ENCODE results near the gene ASCC1.
A peak's percentile ranks its signal among the peaks of the same experiment; 100 is the strongest.
"Not testable (repeated sequence)": the region's sequence is repeated elsewhere in the genome, so short reads cannot be mapped to it uniquely, and the experiment has no call there.

The ASCC1 gene

DNA sequence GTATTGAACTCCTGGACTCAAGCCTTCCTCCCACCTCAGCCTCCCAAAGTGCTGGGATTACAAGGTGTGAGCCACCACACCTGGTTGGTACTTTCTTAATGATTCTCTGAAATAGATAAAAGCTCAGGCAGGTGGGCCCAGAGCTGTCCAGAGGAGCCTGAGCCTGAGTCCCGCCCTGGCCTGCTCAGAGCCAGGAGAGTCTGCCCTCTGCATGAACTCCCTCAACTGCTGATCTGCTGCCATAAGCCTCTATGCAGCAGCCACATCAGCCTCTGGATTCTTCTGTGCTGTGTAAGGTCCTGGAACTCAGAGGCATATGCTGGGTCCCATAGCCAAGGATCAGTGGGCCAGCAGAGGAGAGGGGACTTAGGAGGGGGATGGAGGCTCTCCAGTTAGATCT lies 34.6 kb upstream of the ASCC1 start:
- no peak for TF ChIP-seq CTCF (IDR thresholded peaks at IDR 0.05; ENCODE audit: insufficient read depth, low read length, poor library complexity, severe bottlenecking)
- no peak for DNase-seq (ENCODE audit: extremely low read depth, insufficient read length)
- no peaks in the 10 kb centered on the region for H3K36me3 ChIP-seq (ENCODE audit: control insufficient read depth, insufficient read depth, low read length)
- no peaks in the 10 kb centered on the region for H3K27me3 ChIP-seq (replicated peaks; ENCODE audit: control insufficient read depth, insufficient read depth, low read length)
- no peak overlapping the region for H3K4me3 ChIP-seq (replicated peaks; ENCODE audit: low read depth, low read length)

DNA sequence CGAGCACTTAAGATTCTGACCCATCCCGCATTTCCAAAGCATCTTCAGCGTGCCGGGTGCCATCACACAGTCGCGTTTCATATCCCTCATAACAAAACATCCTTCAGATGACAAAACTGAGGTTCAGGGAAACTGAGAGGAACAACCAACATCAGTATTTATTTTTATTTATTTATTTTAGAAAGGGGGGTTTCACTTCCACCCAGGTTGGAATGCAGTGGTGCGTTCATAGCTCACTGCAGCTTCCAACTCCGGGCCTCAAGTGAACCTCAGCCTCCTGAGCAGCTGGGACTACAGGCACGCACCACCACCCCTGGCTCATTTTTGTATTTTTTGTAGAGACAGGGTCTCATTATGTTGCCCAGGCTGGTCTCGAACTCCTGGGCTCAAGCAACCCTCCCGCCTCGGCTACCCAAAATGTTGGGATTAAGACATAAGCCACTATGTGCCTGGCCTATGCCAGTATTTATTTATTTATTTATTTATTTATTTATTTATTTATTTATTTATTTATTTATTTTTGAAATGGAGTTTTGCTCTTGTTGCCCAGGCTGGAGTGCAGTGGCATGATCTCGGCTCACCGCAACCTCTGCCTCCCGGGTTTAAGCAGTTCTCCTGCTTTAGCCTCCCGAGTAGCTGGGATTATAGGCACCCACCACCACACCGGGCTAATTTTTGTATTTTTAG lies 33.2 kb upstream of the ASCC1 start:
- not testable (repeated sequence) for H3K36me3 ChIP-seq (ENCODE audit: control insufficient read depth, insufficient read depth, low read length); H3K27me3 ChIP-seq (replicated peaks; ENCODE audit: control insufficient read depth, insufficient read depth, low read length); DNase-seq (ENCODE audit: extremely low read depth, insufficient read length)
- H3K4me3 ChIP-seq (replicated peaks; ENCODE audit: low read depth, low read length), result peak overlapping the region; percentile 36

GRCh38 chr10:72248468-72249151 lies 32.5 kb upstream of the ASCC1 start:
- no peak for TF ChIP-seq CTCF (IDR thresholded peaks at IDR 0.05; ENCODE audit: insufficient read depth, low read length, poor library complexity, severe bottlenecking)
- H3K27me3 ChIP-seq (replicated peaks; ENCODE audit: control insufficient read depth, insufficient read depth, low read length), result no peaks in the 10 kb centered on the region
- H3K4me3 ChIP-seq (replicated peaks; ENCODE audit: low read depth, low read length), result peak overlapping the region; percentile 36
- no peaks in the 10 kb centered on the region for H3K36me3 ChIP-seq (ENCODE audit: control insufficient read depth, insufficient read depth, low read length)
- peak; percentile 91 for DNase-seq (ENCODE audit: extremely low read depth, insufficient read length)

GRCh38 chr10:72245949-72246525 lies 30.0 kb upstream of the ASCC1 start:
- no peak for DNase-seq (ENCODE audit: extremely low read depth, insufficient read length)
- Histone ChIP-seq H3K36me3 (ENCODE audit: control insufficient read depth, insufficient read depth, low read length) (no peaks in the 10 kb centered on the region), H3K27me3 (replicated peaks; ENCODE audit: control insufficient read depth, insufficient read depth, low read length) (no peaks in the 10 kb centered on the region), H3K4me3 (replicated peaks; ENCODE audit: low read depth, low read length) (no peak overlapping the region)
- TF ChIP-seq CTCF (IDR thresholded peaks at IDR 0.05; ENCODE audit: insufficient read depth, low read length, poor library complexity, severe bottlenecking), result no peak

GRCh38 chr10:72244573-72245038 lies 28.5 kb upstream of the ASCC1 start:
- Histone ChIP-seq H3K27me3 (replicated peaks; ENCODE audit: control insufficient read depth, insufficient read depth, low read length) (no peaks in the 10 kb centered on the region), H3K4me3 (replicated peaks; ENCODE audit: low read depth, low read length) (no peak overlapping the region), H3K36me3 (ENCODE audit: control insufficient read depth, insufficient read depth, low read length) (no peaks in the 10 kb centered on the region)
- TF ChIP-seq CTCF (IDR thresholded peaks at IDR 0.05; ENCODE audit: insufficient read depth, low read length, poor library complexity, severe bottlenecking), result no peak
- DNase-seq (ENCODE audit: extremely low read depth, insufficient read length), result no peak

GRCh38 chr10:72243822-72244437 lies 27.9 kb upstream of the ASCC1 start:
- peak; percentile 21 for TF ChIP-seq CTCF (IDR thresholded peaks at IDR 0.05; ENCODE audit: insufficient read depth, low read length, poor library complexity, severe bottlenecking)
- no peak overlapping the region for H3K4me3 ChIP-seq (replicated peaks; ENCODE audit: low read depth, low read length)
- no peak for DNase-seq (ENCODE audit: extremely low read depth, insufficient read length)
- no peaks in the 10 kb centered on the region for H3K36me3 ChIP-seq (ENCODE audit: control insufficient read depth, insufficient read depth, low read length)
- no peaks in the 10 kb centered on the region for H3K27me3 ChIP-seq (replicated peaks; ENCODE audit: control insufficient read depth, insufficient read depth, low read length)
